GM18907 (cell line): ENCODE results near the gene TKFC.

Experiments used
- ATAC-seq: cut with Tn5 transposase; IDR thresholded peaks from one replicate; pipeline ENCODE4 v1.9.1; 2021; ENCODE audit warnings: mild to moderate bottlenecking, moderate library complexity; ENCODE audit not compliant: unreplicated experiment

The TKFC gene

GRCh38 chr11:61310749-61311148, 22.3 kb upstream of the TKFC start:
- ATAC-seq: no peak

GRCh38 chr11:61315260-61315659, 17.8 kb upstream of the TKFC start:
- ATAC-seq: no peak

GRCh38 chr11:61325649-61326414, 7.2 kb upstream of the TKFC start:
- no peak for ATAC-seq

- ATAC-seq: no peak
These were observed 5.4 kb upstream of the TKFC start for GRCh38 chr11:61327669-61328071.

- no peak for ATAC-seq
These were observed 4.7 kb upstream of the TKFC start for GRCh38 chr11:61328351-61328750.

GRCh38 chr11:61329871-61330270, 3.2 kb upstream of the TKFC start:
- ATAC-seq: no peak

- no peak for ATAC-seq
These were observed 1.4 kb upstream of the TKFC start for GRCh38 chr11:61331651-61332050.

GRCh38 chr11:61332281-61332796, 689 bp upstream of the TKFC start:
- peak; percentile 4 for ATAC-seq

GRCh38 chr11:61333550-61334433, 764 bp downstream of the TKFC start:
- ATAC-seq: peak; percentile 19

- ATAC-seq: no peak
These were observed 1.7 kb downstream of the TKFC start for GRCh38 chr11:61334434-61335354.

GRCh38 chr11:61335355-61335710, 2.3 kb downstream of the TKFC start:
- no peak for ATAC-seq

- peak; percentile 55 for ATAC-seq
These were observed 3.3 kb downstream of the TKFC start for GRCh38 chr11:61336171-61336935.

GRCh38 chr11:61337706-61338470, 4.9 kb downstream of the TKFC start:
- no peak for ATAC-seq

GRCh38 chr11:61338783-61339489, 5.9 kb downstream of the TKFC start:
- ATAC-seq: no peak

- no peak for ATAC-seq
These were observed 6.5 kb downstream of the TKFC start for GRCh38 chr11:61339490-61339878.

GRCh38 chr11:61340979-61341378, 8.0 kb downstream of the TKFC start:
- no peak for ATAC-seq

- no peak for ATAC-seq
These were observed 8.7 kb downstream of the TKFC start for GRCh38 chr11:61341706-61342105.

GRCh38 chr11:61342207-61342803, 9.3 kb downstream of the TKFC start:
- ATAC-seq: no peak
